GM18858 (cell line): ENCODE measurements around the gene RPH3AL.

ENCODE experiments used
- ATAC-seq: cut with Tn5 transposase; IDR thresholded peaks from one replicate; pipeline ENCODE4 v1.9.1; 2021; ENCODE audit not compliant: unreplicated experiment

RPH3AL gene

DNA sequence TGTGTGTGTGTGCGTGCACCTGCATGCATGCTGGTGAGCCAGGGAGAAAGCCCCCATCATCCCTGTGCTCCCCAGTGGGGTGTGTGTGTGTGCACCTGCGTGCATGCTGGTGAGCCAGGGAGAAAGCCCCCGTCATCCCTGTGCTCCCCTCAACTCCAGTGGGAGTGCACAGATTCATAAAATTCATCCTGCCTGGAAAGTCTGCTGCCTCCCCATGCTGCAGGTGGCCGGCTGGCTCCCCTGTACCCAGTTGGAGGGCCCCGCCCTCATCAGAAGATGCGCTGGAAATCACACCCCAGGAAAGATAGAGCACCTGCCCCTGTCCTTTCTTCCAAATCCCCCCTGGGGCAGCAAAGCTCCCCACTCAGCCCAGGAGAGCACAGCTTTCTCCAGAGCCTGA lies 86.4 kb downstream of the RPH3AL start:
- no peak for ATAC-seq

DNA sequence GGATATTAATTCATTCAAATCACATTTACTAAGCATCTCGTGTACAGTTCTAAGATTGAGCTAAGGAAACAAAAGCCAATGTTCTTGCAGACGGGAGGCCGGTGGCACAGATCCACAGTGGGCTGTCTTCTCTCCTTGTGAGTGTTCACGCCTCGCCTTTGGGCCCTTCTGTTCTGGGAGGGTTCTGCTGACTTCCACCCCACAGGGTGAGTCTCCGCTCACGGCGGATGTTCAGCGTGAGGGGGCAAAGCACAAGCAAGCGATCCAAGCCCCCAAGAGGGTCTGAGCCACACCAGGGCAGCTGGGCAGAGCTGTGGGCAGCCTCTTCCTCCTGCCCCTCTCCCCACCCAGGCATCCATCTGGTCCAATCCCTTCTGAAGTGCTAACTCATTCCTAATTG lies 86.9 kb downstream of the RPH3AL start:
- no peak for ATAC-seq

DNA sequence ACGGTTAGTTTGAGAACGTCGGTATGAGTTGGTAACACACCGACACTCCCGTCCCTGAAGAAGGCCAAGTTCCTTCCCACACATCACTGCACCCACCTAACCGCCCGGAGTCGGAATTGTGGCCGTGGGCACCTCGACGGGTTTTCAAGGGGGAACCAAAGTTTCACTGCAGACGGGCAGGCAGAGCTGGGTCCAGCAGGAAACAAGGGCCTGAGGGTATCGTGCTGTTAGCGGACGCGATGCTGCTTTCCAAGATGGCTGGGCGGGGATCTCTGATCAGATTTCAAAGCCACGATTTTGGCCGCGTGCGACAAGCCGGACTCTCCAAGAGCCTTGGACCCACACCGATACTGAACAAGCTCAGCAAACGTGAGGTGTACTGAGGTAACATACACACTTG lies 88.8 kb downstream of the RPH3AL start:
- no peak for ATAC-seq

DNA sequence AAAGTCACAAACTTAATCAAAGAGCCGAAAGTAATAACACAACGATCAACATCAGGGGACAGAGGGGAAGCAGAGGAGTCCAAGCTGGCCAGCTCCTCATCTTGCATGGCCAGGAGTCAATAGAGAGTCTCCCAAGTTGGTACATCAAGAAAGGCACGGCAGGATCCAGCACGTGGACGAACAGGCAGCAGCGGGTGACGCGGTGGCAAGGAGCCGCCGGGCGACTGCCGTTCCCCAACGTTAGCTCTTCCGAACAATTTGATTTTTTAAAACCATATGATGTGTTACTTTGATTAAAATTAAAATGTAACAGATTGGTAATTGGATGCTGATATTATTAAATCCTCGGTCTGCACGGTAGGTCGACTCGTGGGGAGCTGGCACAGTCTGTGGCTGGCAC lies 89.3 kb downstream of the RPH3AL start:
- ATAC-seq: no peak

DNA sequence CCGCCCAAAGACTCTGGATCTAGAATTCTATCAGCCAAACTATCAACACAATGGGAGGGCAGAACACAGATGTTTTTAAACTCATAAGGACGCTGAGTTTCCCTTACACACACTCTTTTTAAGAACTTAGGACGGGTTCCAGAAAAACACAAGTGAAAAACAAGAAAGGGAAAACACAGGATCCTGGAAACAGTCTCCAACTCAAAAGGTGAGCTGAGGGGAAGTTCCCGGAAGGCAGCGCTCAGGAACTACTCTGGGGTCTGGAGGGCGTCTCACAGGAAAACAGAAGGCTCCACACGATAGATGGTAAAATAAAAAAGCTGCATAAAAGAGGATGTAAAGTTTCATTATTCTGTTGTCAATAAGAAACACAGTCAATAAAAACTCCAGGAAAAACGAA lies 91.0 kb downstream of the RPH3AL start:
- ATAC-seq: no peak

DNA sequence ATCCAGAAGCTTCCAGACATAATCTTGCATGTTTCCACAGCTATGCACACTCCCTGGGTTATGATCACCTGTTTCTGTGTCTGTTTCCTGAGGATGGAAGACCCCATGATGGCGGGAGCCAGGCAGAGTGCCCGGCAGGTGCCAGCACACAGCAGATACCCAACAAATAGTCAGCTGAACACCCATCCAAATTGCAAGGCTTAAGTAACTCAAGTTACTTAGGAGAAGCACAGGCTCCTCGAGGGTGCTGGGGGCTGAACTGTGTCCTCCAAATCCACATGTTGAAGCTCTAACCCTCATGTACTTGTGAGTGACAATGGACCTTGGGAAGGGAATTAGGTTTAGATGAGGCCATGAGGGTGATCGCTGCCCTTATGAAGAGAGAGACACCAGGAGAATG lies 91.7 kb downstream of the RPH3AL start:
- ATAC-seq: no peak

DNA sequence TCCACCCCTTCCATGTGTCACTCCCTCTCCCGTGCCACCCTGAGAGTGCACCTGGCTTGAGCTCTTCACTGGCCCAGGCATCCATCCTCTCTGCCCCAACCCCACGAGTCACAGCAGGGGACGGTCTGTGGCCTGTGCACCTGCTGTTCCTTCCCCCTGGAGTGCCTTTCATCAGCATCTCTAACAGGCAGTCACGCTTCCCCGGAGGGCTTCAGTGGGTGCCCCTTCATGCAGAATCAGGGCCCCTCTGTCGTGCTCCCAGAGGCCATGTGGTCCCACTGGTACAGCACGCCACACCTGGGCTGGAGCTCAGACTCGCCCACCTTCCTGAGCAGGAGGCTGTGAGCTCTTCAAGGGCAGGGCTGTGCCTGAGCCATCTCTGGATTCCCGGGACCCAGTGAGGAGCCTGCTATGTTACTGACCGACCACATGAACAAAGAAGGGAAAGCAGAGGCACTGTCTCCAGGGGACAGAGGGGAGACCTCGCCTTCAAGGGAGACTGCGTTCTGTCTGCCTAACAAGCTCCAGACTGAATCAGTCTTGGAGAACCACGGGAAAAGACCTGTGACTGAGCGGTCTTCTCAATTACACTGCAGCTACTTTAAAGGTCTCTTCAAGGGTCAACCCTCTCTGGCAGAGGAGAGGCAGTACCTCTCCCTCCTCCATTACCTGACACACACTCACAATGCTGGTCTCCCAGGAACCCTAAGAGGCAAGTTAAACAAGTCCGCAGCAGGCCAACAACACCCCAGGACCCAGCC lies 92.4 kb downstream of the RPH3AL start:
- no peak for ATAC-seq

DNA sequence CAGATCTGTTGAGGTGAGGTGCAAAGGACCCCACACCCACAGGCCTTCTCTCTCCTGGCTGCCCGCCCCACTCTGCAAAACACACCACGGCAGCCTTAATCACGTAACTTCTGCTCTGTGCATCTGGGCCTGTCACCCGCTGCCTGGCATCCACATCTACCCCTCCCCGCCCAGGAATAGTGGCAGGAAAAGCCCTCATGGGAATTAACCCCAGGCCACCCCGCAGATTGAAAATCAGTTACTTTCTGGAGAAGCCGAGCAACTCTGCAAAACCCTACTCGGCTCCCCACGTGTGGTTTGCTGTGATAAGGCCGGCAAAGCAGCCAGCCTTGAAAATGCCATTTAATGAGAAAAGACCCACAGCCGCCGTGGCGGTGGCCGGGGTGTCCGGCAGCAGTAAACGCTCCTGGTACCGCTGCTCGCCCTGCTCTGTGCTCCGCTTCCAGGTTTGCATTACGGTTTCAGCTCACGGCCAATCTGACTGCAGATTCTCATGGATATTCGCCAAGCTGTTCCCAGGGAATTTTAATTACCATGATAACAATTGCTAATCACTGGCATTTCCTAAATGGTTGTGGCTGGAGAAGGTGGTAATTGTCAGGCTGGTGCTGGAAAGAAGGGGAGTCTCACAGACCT lies 93.1 kb downstream of the RPH3AL start:
- no peak for ATAC-seq

DNA sequence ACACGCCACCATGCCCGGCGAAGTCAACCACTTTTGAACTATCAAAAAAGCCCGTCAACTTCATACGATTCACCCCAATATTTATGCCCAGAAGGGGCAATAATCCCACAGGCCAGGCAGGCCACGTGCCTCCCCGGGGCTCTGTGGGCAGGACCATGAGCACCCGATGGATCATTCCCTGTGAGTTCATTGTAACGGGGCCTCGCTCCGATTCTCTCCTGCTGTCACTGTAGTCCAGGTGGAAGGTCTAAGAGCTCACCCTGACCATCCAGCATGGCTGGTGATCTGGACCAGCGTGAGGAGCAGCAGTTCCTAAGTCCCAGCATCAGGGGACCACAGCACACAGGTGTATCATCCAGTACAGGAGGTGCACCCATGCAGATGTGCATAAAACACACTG lies 93.7 kb downstream of the RPH3AL start:
- ATAC-seq: no peak

DNA sequence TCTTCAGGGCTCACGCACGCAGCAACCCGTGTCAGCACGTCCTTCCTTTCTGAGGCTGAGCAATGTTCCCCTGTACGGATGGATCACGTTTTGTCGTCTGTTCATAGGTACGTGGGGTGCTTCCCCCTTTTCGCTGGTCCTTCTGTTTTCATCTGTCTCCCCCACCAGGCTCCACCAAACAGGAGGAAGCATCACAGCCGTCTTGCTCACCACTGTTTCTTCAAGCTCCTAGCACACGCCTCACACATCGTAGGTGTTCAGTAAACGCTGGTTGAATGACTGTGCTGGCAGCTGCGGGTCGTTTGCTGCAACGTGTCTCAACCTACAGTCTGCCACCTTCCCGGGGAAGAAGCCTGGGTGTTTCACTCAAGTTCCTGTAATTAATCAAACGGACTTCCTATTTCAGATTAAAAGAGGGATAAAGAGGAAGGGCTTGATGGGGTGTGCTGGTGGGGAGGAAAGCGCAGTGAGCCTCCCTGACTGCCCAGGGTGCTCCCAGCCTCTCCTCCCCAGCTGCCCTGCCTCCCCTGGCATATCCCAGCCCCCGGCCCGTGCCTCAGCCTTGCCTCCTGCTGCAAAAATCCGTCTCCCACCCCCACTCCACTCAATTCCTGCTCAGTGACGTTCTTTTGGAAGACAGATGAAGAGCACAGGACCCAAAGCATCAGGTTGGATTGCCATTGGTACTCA lies 94.4 kb downstream of the RPH3AL start:
- no peak for ATAC-seq

DNA sequence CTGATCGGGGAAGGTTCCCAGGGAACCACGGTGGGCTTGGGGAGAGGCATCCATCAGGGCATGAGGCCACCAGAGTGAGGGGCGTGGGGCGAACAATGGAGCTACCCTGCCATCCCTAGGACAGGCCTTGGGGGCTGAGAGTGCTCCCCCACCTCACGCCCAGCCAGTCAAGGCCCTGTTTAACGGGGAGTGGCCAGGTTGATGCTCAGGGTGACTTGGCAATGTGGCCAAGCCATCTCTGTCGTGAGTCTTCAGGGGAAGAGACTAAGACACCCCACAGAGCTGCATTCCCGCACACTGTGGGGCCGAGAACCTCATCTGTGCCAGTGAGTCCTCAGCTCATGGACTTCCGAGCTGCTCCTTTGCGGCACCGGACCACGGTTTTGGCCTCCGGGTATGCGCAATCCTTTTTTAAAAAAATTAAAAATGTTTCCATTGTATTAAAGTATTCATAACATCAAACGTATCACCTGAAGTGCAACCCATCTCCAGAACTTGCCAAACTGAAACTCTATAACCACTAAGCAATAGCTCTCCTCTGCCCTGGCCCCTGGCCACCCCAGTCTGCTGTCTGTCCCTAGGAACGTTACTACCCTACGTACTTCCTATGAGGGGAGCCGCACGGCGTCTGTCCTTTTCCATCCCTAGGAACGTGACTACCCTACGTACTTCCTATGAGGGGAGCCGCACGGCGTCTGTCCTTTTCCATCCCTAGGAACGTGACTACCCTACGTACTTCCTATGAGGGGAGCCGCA lies 99.3 kb downstream of the RPH3AL start:
- no peak for ATAC-seq

DNA sequence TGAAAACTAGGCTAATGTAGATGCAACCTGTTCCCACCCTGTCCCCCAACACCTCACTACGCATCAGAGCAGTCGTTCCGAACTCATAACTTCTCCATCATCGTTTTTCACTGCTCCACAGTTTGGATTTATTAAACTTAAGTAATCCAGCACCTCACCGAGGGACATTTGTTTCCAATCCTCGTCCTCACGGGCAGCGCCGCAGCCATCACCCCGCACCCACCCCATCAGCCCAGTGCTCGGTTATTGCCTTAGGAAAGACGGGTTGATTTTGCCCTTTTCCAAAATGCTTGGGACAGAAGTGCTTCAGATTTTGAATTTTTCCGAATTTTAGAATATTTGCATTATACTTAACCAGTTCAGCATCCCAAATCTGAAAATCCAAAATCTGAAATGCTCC lies 100.2 kb downstream of the RPH3AL start:
- ATAC-seq: no peak

DNA sequence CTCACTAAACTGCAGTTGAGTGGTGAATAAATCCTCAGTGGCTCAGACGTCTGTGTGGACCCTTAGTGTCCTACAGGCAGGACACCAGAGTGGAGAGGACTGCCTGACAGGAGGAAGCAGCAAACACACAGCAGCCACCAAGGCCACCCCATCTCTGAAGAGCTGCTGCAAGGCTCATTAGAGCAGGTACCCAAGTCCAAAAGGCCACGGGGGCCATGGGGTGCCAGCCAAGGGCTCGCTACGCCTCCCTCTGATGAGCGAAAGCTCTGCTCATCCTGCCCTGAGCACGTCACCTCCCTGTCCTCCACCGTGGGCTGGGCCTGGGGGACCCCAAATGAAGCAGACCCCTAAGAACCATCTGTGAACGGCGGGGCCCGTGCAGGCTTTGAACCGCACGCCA lies 101.1 kb downstream of the RPH3AL start:
- ATAC-seq: no peak

DNA sequence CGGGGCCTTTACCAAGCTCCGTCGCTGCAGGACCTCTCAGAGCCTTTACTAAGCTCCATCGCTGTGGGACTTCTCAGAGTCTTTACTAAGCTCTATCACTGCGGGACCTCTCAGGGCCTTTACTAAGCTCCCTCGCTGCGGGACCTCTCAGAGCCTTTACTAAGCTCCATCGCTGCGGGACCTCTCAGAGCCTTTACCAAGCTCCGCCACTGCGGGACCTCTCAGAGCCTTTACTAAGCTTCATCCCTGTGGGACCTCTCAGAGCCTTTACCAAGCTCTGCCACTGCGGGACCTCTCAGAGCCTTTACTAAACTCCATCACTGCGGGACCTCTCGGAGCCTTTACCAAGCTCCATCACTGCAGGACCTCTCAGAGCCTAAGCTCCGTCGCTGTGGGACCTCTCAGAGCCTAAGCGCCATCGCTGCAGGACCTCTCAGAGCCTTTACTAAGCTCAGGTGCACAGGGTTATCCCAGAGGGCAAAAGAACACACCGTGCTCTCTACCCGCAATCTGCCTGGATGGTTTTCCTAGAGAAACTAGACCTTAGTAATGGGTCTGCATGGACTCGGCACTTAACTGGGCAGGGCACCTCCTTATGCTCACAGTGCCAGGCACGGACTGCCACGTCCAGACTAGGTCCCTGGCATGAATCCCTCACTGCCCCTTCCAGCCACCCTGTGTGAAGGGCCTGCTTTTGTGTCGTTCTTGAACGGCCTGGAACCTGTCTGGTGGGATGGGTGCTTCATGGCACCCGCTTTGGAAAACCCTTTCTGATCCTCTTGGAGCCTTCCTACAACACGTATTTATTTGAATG lies 101.9 kb downstream of the RPH3AL start:
- no peak for ATAC-seq

DNA sequence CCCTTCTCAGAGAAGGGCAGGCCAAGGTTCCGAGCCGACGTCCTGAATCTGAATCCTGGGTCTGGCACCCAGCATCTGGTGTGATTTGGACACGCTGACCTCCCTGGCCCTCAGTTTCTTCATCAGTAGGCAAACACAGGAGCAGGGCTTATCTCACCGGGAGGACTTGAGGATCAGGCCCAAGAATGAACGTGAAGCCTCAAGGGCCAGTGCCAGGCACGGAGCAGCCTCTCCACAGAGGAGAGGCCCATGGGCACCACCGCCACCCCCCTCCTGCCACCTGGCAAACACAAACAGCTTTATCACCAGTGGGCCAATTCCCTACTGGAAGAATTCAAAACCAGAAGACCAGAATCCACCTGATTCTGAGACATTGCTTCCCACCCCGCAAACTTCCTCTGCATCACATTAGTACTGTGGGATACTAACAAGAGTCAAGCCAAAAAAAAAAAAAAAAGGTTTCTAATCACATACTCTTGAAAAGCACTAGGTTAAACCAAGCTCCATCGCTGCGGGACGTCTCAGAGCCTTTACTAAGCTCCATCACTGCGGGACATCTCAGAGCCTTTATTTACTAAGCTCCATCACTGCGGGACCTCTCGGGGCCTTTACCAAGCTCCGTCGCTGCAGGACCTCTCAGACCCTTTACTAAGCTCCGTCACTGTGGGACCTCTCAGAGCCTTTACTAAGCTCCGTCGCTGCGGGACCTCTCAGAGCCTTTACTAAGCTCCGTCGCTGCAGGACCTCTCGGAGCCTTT lies 103.2 kb downstream of the RPH3AL start:
- no peak for ATAC-seq

DNA sequence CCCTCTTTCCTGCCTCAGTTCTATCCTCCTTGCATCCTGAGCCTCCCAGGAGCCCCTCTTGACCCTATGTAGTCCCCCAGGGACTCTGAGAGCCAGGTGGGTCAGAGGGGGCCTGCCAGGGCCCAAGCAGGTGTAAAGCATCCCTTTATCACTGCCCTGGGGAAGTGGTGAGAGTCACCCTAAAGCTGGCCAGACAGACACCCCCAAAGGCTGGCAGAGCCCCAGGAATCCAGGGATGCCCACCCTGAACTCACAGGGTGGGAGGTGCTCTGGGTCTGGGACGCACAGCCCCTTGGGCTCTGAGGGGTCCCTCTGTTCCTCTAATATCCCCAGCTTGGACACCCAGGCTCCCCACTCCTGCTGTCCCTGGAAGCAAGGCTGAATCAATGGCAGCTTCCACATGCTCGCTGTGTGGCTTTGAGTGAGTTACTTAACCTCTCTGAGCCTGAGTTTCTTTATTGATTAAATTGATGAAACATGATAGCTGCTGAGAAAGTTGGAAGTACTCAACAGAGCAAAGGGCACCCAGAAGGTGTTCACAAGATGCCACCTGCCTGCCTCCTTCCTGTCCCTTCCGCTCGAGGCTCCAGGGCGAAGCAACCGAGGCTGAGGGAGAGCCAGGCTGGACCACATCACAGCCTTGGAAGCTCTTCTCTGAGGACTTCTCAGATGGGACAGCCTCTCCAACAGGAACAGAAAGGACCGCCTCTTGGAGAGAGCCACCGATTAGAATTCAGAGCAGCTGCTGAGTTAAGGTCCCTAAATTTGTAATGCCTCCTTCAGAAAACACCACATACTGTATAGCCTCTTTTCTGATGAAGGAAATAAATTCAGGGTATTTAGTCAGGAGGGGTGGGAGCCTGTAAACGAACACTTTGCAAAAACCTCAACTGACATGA lies 104.0 kb downstream of the RPH3AL start:
- ATAC-seq: no peak

DNA sequence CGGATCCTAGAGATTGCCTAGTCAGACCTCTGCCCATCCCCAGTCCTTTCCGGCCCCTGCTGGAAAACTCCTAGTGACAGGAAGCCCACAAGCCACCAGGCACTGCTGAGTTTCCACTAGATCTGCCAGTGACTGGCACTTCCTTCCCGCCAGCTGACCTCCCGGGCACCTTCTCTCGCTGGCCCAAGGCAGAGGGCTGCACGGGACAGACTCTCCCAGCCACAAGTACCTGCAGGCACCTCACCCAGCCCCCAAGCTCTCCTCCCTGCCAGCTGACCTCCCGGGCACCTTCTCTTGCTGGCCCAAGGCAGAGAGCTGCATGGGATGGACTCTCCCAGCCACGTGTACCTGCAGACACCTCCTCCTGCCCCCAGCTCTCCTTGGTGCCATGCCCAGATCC lies 104.8 kb downstream of the RPH3AL start:
- ATAC-seq: no peak

DNA sequence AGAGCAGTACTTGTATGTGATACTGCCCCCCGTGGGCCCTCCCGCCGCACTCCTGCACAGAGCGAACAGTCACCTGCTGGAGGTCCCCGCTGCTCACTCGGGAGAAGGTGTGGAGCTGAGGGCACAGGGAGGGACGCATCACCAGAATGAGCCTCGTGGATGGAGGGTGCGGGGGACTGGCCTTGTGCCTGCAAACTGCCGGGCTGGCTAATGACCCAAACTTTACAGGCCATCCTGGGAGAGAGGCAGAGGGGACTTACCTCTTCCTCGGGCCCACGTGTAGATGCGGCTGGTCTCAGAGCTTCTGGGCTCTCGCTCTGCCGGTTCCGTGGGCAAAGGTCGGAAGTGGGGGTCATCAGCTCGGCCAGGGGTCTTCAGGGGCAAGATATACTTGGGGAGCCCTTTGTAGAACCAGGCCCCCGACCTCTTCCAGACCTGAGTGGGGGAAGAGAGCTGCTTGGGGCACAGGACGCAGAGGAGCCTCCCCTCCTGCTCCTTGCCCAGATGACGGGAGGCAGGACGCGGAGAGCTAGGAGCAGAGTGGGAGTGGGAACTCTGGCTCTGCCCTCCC lies 105.7 kb downstream of the RPH3AL start:
- no peak for ATAC-seq

DNA sequence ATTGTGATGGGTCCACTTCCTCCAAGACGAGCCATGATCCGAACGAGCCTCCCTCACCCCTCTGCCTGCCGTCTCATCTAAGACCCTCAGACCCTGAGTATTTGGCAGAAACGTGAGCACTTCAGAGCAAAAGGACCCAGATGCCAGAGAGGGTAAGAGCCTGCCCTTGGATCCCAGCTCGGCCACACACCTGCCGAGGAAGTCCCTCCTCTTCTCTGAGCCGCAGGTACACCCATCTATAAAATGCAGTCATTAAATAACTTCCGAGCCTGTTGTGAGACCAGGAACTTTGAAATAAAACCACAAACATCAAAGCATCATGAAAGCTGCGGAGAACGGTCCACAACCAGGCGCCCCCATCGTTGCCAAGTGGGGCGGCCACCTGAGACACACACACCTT lies 106.4 kb downstream of the RPH3AL start:
- ATAC-seq: no peak
